A172 (cell line): Measurements from ENCODE around the gene NFE2. TPM values are rescaled to one million over a fixed set of nuclear protein-coding genes. Genes with fewer than 3 reads are reported as not detected.
A peak's percentile ranks its signal among the peaks of the same experiment; 100 is the strongest.

ENCODE experiments used
- DNase-seq: peaks from one replicate; pipeline ENCODE4 v3.0.0-alpha.2; 2015; ENCODE audit warnings: low spot score
- total RNA-seq: library from RNA; depleted of rRNA; stranded (reverse); fragments of >200 nt; shearing (Covaris generic); gene quantifications from 2 replicates; pipeline ENCODE4 v1.2.3, GENCODE V29; 2014; rRNA removed

Gene NFE2
- total RNA-seq, 1 experiment from 2014 or later, result not detected

DNA sequence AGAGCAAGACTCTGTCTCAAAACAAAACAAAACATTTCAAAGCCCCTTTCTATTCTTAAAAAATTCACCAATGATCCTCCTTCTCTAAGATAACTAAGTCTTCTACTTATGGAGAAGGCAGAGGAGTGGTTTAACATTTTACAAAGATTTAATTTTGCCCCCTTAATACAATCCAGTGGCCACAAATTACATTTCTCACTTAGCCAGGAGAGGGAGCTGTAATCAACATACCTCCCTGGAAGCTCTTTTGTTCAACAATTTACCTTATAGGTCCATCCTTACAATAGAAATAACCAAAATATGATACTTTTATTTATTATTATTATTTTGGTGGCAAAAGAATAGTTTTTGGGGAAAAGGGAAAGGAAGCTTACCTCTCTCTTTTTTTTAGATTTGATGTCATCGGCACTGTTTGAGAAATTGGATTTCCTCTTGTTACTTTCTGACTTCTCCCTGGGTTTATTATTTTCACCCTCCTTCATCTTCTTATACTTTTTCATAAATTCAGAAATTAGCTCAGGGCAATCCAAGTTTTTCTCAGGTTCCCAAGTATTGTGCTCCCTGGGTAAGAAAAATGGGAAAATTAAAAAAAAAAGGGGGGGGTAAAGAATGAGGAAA, 49.0 kb downstream of the NFE2 start:
- peak; percentile 46 for DNase-seq

GRCh38 chr12:54249489-54249888, 51.3 kb downstream of the NFE2 start:
- DNase-seq, result no peak

- no peak for DNase-seq
Observed at GRCh38 chr12:54246011-54246641, 54.7 kb downstream of the NFE2 start.

Other genes starting within 250 kb of the NFE2 start
- not detected in 2 replicates for gene HOXC4, start 247.2 kb downstream of the NFE2 start, total RNA-seq
- 27.2 and 37.8 TPM in 2 replicates for gene SMUG1, start 112.0 kb downstream of the NFE2 start, total RNA-seq
- 46.2 and 47.6 TPM in 2 replicates for gene CBX5, start 20.9 kb downstream of the NFE2 start, total RNA-seq
- 508 and 537 TPM in 2 replicates for gene HNRNPA1, start 20.3 kb downstream of the NFE2 start, total RNA-seq
- gene COPZ1, start 24.1 kb upstream of the NFE2 start, total RNA-seq, result 209 and 243 TPM in 2 replicates
- not detected in 2 replicates for gene GPR84, start 63.5 kb upstream of the NFE2 start, total RNA-seq
- 1.3 and 5.3 TPM in 2 replicates for gene ZNF385A, start 83.7 kb upstream of the NFE2 start, total RNA-seq
- 215 and 219 TPM in 2 replicates for gene ITGA5, start 118.3 kb upstream of the NFE2 start, total RNA-seq
- not detected in 2 replicates for gene GTSF1, start 172.6 kb upstream of the NFE2 start, total RNA-seq
- not detected in 2 replicates for gene NCKAP1L, start 196.7 kb upstream of the NFE2 start, total RNA-seq
- gene PDE1B, start 248.6 kb upstream of the NFE2 start, total RNA-seq, result 0.10 TPM in 1 of 2 replicates, not detected in the other